Stimulated activated naive CD8-positive, alpha-beta T cell treated with anti-CD3 and anti-CD28 coated beads, Interleukin-15, Interleukin-2, amounts not matched to agents 100 U/mL and 50 U/mL, for 24 hours (primary cell): ENCODE results near the gene SHROOM2.
"Not testable (repeated sequence)": the region's sequence is repeated elsewhere in the genome, so short reads cannot be mapped to it uniquely, and the experiment has no call there.

Experiments
- ATAC-seq: fragments of 150-1000 bp; cut with Tn5 transposase; one replicate; pipeline ENCODE4 v1.10.0; 2021
- DNase-seq: peaks from one replicate; pipeline ENCODE4 v3.0.0; 2021

The SHROOM2 gene

DNA sequence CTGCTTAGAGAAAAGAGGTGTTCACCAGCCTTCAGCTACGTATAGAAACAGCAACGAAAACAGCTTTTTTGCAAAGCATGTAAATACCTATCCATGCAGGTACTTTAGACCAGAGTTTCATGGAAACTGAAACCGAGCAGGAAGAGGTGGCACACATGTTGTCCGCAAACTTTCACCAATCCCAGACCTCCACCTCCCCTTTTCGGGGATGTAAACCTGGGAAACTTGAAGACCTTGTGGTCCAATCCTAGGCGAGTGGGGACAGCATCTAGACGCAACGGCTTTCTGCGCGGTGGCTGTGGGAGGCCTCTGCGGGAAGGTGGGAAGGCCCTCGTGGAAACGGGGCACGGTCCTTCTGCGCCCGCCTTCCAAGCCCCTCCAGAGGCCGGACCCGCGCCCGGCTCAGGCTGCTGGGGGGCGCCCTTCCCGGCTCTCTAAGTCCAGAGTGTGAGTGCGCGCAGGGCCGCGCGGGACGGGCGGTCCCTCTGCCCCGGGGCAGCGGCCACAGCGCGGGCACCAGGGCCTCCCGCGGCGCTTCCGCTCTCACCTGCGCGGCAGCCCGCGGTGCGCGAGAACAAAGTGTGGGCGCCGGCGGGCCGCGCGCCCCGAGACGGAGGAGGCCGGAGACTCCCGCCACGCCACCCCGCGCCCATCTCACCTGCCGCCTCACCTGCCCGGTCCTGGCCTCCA lies 830 bp upstream of the SHROOM2 start:
- no peak for DNase-seq
- no peak for ATAC-seq

DNA sequence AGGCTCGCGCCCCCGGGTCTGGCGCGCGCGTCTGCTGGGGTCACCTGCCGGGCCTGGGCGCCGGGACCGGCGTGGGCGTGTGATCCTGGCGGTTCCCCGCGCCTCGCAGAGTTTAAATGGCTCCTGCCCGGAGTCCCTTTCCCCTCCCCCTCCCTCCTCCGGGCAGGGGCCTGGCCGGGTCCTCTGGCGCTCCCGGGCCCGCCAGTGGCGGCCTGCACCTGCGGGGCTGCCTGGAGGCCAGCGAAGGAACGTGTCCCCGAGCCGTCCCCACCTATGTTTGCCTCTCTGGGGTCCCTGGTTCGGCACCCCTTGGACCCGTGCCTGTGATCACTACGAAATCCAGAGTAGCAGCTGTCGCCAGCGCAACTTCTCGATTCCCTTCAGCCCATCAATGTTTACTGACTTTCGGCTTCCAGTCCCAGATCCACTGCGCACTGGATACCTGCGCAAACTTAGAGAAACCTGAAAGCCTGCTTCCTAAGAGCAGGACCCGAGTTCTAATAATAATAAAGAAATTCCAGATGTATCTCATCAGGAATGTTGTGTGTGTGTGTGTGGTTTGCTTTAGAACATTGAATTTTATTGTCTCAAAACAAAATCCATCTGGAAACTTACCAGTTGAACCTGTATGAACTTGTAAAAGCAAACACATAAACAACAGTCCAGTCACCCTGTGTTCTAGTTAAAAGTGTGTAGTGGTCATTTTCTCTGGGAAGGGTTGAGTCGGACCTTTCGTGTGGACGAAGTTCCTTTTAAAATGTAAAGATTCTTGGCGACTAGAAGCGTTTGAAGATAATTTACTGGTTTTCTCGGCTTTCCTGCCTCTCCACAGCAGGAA lies 788 bp downstream of the SHROOM2 start:
- no peak for DNase-seq
- ATAC-seq, result no peak

- DNase-seq, result no peak
- ATAC-seq, result no peak
Observed at GRCh38 chrX:9788911-9789310, 2.7 kb downstream of the SHROOM2 start.

DNA sequence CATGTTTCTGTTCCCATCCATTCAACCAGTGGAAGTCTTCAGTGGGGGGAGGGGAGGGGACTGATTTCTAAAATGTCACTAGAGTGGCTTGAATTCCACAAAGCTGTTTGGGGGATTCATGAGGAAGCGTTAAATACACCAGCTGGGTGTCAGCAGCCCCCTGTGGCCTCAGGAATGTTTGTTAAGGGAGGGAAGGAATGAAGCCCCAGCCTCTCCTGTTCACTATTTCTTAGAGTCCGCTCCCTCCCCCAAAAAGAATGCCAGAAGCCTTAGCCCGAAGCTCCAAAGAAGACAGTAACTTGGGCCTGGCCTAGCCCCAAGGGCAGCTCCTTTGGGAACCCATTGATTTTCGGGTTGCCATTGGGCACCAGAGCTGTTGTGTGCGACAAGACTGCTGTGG lies 3.3 kb downstream of the SHROOM2 start:
- no peak for ATAC-seq
- no peak for DNase-seq

DNA sequence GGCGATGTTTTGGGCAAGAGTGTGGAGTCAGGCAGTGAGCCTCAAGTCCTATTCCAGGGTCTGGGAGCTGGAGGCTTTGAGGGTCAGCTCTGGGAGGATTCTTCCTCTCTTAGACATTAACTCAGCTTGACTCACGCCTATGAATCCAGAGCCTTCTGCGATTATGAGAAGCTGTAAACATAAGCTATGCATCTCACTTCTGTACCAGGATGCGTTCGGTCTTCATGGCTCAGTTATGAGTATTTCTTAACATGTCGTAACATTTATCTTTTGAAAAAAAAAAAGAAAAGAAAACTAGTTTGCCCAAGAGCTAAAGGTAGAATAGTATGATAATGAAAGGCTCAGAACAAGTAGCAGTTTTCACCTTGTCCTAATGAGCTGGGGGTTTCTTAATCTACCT lies 4.6 kb downstream of the SHROOM2 start:
- ATAC-seq, result no peak
- no peak for DNase-seq

DNA sequence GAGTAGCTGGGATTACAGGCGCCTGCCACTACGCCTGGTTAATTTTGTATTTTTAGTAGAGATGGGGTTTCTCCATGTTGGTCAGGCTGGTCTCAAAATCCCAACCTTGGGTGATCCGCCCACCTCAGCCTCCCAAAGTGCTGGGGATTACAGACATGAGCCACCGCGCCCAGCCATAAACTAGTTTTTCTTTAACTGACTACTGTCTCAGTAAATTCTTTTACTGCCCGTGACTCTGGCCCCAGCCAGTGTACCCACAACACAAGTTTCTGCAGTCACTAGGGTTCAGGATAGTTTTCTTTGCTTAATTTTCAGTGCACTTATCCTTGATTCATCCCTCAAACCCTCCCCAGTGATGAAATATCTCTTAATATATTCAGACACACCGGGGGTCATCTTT lies 8.3 kb downstream of the SHROOM2 start:
- no peak for DNase-seq
- ATAC-seq, result no peak

DNA sequence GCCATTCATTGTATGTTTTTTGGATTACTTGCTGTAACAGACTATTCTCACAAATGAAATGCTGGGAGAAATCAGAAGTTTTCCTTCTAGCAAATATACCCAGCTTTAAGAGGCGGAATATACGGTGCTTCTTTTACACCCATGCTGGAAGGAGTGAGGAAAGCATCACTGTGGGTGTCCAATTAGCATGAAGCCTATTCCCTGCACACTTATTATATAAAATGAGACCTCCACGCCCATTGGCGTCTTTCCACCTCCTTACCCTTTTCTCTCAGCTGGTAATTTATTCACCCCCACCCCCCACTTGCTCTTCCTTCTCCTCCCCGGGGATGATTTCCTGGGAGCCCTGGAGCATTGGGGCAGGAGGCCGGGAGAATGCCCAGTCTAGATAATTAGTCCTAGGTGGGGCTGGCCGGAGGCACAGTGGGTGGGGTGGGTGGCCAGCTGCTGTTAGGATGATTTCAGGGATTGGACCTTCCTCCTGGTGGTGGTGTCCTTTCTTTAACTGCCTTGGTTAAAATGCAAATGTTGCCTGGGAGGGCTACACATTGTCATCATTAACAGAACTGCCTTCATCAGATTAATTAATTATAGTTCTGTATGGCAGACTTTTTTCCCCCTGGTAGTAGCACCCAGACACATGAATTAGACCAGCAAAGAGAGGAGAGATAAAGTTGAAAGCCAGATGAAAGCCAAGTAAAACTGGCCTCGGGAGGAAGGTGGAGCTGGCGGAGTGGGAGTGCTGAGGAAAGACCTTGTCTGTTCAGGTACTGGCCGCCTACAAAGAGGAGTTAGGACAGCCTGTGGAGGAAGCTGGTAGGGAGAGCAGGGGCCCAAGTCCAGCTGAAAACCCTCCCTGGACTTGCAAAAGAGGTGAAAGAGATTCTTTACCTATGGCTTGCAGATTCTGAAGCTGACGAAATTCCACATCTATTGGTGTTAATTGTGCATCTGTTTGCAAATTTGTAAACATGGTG lies 11.4 kb downstream of the SHROOM2 start:
- ATAC-seq (no peak), DNase-seq (no peak)

DNA sequence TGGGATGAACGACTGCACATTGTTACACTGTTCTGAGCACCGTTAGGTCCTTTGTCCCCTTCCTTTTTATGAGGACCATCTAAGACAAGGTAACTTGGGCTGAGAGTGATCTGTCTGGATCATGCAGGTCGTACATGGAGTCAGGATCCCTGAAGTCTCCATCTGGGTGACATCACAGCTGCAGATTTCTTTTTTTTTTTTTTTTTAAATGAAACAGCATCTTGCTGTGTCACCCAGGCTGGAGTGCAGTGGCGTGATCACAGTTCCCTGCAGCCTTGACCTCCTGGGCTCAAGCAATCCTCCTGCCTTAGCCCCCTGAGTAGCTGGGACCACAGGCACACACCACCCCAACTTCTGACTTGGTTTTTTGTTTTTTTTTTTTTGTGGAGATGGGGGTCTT lies 16.5 kb downstream of the SHROOM2 start:
- DNase-seq, result no peak

DNA sequence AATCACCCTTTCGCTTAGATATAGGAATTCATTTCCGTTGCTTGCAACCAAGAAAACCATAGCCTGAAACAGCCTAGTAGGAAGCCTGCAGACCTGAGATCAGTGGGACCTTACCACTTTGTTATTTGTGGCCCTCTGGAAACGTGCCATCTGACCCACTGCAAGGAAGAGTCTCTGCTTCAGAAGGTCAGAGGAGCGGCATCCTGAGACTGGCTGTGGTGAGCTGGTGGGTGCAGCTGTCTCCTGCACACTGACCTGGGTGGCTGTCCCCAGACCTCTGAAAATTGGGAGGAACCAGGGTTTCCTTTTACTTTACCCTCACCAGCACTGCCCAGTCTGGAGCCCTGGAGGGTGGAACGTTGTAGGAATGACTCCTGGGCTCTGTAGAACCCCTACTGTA lies 18.2 kb downstream of the SHROOM2 start:
- ATAC-seq (no peak), DNase-seq (no peak)

More for the DNA sequence above, 16.5 kb downstream of the SHROOM2 start:
- no peak for ATAC-seq

DNA sequence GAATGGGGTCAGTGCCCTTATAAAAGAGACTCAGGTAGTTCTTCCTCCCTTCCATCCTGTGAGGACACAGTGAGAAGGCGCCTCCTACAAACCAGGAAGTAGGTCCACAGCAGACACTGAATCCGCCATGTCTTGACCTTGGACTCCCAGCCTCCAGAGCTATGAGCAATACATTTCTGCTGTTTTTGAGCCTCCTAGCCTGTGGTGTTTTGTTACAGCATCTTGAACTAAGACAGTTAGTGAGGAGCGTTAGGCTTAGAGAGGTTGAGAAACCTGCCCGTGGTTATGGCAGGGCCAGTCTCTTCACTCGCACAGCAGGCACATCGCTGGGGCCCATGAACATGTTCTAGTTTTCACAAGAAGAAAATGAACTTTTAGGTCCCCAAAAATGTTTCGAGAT lies 19.7 kb downstream of the SHROOM2 start:
- no peak for DNase-seq
- no peak for ATAC-seq

DNA sequence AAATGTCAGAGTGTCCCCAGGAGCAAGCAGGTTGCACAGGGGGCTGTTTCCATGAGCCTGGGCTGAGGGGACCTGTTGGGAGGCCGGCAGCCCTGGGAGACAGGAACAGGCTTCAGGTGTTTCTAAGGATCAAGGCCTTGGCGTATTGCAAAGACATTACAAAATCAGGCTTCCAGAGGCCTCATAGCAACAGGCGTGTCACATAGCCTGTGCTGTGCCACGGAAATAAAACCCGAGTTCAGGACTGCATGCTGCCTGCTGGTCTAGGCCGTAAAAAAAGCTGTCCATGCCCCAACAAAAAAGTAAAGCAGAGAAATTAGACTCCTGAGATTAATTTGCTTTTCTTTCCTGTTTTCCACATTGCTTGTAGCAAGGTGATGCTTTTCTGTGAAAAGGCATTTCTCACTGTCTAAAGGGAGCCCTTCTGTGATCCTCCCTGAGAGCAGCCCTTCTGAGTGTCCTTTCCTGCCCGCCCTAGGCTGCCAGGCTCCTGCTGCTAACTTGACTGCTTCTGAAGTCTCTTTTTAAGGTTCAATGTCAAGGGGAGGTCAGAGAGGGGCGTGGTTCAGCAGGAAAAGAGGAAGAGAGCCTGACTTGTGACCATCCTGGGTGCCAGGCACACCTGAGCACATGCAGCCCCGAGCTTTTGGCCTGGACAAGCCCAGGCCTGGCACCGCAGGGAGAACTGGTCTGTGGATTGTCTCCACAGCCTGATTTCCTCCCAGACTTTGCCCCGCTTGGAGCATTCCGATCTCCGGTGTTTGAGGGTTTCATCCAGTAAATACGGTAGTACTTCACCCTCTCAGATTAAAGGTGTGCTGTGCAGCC lies 21.3 kb downstream of the SHROOM2 start:
- DNase-seq, result no peak
- ATAC-seq, result no peak

DNA sequence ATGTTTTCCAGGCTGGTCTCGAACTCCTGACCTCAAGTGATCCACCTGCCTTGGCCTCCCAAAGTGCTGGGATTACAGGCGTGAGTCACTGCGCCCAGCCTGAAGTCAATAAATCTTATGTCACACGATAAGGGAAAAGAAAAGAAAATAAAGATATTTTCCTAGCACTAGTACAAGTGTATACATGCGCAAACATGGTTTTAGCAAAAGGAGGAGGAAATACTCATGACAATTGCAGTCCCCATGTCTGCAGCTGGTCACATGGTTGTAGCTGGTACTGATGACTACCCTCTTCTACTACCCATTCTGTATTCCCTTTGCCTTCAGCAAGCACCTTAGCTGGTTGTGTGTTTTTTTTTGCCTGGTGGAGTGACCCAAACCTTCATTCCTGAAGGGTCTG lies 23.6 kb downstream of the SHROOM2 start:
- not testable (repeated sequence) for DNase-seq, ATAC-seq

DNA sequence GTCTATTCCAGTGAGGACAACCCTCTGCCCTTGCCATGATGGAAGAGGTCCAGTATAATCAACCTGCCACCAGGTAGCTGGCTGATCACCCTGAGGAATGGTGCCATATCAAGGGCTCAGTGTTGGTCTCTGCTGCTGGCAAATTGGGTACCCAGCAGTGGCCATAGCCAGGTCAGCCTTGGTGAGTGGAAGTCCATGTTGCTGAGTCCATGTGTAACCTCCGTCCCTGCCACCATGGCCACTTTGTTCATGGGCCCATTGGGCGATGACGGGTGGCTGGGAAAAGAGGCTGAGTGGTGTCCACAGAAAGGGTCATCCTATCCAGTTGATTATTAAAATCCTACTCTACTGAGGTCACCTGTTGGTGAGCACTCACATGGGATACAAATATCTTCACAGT lies 24.9 kb downstream of the SHROOM2 start:
- ATAC-seq, DNase-seq: not testable (repeated sequence)

DNA sequence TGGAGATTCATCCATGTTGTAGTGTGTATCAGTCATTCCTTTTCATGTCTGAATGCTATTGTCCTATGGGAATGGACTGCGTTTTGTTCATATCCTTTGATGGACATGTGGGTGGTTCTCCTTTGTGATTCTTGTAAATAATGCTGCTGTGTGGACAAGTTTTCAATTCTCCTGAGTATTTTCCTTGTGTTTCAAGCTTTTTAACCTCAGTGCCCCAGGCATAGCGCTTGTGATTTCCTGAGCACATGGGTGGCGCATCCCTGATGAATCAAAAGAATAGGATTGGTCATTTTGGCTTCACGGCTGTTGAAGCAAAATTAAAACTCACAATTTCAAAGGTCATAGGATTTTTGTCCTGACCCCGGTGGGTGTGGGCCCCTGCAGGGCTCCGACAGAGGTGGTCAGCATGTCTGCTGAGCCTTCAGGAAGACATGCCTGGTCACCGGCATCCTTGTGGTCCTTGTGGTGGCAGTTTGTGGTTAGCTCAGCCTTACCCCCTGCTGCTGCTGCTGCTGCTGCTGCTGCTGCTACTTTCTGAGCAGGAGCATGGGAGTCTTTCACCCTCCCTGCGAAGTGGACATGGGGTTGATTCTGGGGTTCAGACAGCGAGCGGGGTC lies 30.0 kb downstream of the SHROOM2 start:
- DNase-seq (no peak), ATAC-seq (no peak)

DNA sequence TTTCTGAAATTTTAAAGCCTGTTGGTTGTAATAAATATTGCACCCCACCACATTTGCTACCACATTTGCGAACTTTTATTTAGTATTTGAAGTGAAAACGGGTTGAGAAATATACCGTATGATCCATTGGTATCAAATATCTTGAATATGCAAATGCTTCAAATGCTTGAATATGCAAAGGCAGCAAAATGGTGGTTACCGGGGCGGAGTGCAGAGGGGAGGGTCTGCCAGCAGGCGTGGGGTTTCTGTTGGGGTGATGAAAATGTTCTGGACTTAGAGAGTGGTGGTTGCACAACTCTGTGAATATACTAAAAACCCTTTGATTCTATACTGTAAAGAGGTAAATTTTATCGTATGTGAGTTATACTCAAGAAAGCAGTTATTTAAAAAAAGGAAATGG lies 35.3 kb downstream of the SHROOM2 start:
- ATAC-seq (no peak), DNase-seq (no peak)

GRCh38 chrX:9824554-9824953 lies 38.3 kb downstream of the SHROOM2 start:
- no peak for DNase-seq

DNA sequence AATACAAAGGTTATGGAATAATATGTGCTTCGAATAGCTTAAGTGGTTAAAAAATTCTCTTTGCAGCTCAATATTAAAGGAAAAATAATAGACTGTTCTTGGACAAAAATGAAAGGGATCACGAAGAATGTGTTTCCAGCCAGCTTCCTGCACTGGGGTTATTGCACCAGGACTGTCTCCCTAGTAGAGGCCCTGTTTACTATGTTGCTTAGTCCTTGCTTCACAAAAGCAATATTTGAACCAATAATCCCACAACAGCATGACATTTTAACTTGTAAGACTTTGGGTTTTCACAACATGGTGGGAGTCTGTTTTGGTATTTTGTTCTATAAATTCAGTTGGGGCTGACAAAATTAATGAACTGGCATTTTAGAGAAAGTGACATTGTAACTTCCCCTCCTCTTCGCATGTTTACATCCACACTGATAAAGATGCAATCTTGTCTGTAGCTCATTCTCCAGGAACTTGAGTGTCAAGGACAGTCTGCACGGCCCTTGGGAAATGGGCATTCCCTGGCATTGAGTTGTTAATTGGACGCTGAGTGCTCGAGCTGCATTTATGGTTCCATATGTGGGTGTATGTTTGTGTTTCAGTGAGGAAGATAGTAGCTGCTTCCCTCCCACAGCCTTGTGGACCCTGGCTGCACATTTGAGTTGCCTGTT lies 39.0 kb downstream of the SHROOM2 start:
- no peak for ATAC-seq
- DNase-seq, result no peak

More at GRCh38 chrX:9824554-9824953, 38.3 kb downstream of the SHROOM2 start:
- no peak for ATAC-seq

GRCh38 chrX:9825966-9826365 lies 39.7 kb downstream of the SHROOM2 start:
- ATAC-seq, result no peak

GRCh38 chrX:9829308-9830267 lies 43.4 kb downstream of the SHROOM2 start:
- DNase-seq (peak; percentile 9), ATAC-seq (peak; percentile 75)

More at GRCh38 chrX:9825966-9826365, 39.7 kb downstream of the SHROOM2 start:
- DNase-seq, result no peak
